SK-N-SH (cell line): ENCODE data around the gene HHEX.

Experiments
- CHD2 ChIP-seq: fragments of 150-350 bp; IDR thresholded peaks from 2 replicates; pipeline ENCODE4 v1.6.1; 2018; ENCODE audit warnings: low read length; ENCODE audit not compliant: partially characterized antibody
- ELF1 ChIP-seq: IDR thresholded peaks from 2 replicates; pipeline ENCODE4 v1.4.0; 2012
- EP300 ChIP-seq, 2 experiments: IDR thresholded peaks; 2 replicates each; pipeline versions ENCODE4 v1.4.0 to v1.6.1; 2012; ENCODE audit warnings: borderline replicate concordance in 1 of 2, low read depth in 1 of 2, low read length in 1 of 2
- EZH2phosphoT487 ChIP-seq: fragments of 200-600 bp; sonication (generic); IDR thresholded peaks from 2 replicates; pipeline ENCODE4 v1.6.1; 2017; ENCODE audit warnings: low read depth, mixed run types, mild to moderate bottlenecking, antibody characterized with exemption, moderate library complexity, borderline replicate concordance
- GATA2 ChIP-seq: sonication (generic); formaldehyde crosslinking; IDR thresholded peaks from 2 replicates; pipeline ENCODE4 v1.5.0; 2020; ENCODE audit warnings: mild to moderate bottlenecking, missing genetic modification reagents
- JUND ChIP-seq: IDR thresholded peaks from 2 replicates; pipeline ENCODE4 v1.4.0; 2012
- POLR2AphosphoS5 ChIP-seq: IDR thresholded peaks from 2 replicates; pipeline ENCODE4 v1.6.1; 2012; ENCODE audit warnings: low read depth, low read length
- RCOR1 ChIP-seq: fragments of 150-350 bp; IDR thresholded peaks from 2 replicates; pipeline ENCODE4 v1.6.1; 2017; ENCODE audit warnings: antibody characterized with exemption, low read length
- RFX5 ChIP-seq: IDR thresholded peaks from 2 replicates; pipeline ENCODE4 v1.6.1; 2012; ENCODE audit warnings: mild to moderate bottlenecking, improper control_type of control experiment, low read length
- RXRA ChIP-seq: IDR thresholded peaks from 2 replicates; pipeline ENCODE4 v1.4.0; 2012; ENCODE audit warnings: low read depth, mild to moderate bottlenecking, borderline replicate concordance
- SMC3 ChIP-seq: IDR thresholded peaks from 2 replicates; pipeline ENCODE4 v1.6.1; 2012; ENCODE audit warnings: low read depth, low read length, improper control_type of control experiment
- TF ChIP-seq, protein P1 (sequence below): fragments of 200-600 bp; sonication (generic); IDR thresholded peaks from 2 replicates; pipeline ENCODE4 v1.6.1; 2017; ENCODE audit warnings: antibody characterized with exemption, mild to moderate bottlenecking, moderate library complexity
- TF ChIP-seq, protein P2 (sequence below): IDR thresholded peaks from 2 replicates; pipeline ENCODE4 v1.4.0; 2012; ENCODE audit warnings: low read depth
- TF ChIP-seq, protein P3 (sequence below): IDR thresholded peaks from 2 replicates; pipeline ENCODE4 v1.4.0; 2012; ENCODE audit warnings: low read depth, borderline replicate concordance

DNA sequence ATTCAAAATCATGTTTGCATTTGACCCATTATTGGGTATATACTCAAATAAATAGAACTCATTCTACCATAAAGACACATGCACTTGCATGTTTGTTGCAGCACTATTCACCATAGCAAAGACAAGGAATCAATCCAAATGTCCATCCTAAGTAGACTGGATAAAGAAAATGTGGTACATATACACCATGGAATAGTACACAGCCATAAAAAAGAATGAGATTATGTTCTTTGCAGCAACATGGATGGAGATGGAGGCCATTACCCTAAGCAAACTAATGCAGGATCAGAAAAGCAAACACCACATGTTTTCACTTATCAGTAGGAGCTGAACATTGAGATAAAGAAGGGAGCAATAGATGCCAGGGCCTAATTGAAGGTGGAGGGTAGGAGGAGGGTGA is 12.0 kb upstream of the HHEX start:
- TF ChIP-seq RCOR1 (no peak), RFX5 (no peak), POLR2AphosphoS5 (no peak), SMC3 (no peak), GATA2 (CRISPR knock-in tag) (no peak), RXRA (no peak), JUND (no peak), EP300 (IDR thresholded peaks at IDR 0.05; ENCODE audit: borderline replicate concordance in 1 of 2, low read depth in 1 of 2, low read length in 1 of 2) (no peak), EZH2phosphoT487 (no peak), ELF1 (no peak), CHD2 (no peak)
- TF ChIP-seq, protein P1, sequence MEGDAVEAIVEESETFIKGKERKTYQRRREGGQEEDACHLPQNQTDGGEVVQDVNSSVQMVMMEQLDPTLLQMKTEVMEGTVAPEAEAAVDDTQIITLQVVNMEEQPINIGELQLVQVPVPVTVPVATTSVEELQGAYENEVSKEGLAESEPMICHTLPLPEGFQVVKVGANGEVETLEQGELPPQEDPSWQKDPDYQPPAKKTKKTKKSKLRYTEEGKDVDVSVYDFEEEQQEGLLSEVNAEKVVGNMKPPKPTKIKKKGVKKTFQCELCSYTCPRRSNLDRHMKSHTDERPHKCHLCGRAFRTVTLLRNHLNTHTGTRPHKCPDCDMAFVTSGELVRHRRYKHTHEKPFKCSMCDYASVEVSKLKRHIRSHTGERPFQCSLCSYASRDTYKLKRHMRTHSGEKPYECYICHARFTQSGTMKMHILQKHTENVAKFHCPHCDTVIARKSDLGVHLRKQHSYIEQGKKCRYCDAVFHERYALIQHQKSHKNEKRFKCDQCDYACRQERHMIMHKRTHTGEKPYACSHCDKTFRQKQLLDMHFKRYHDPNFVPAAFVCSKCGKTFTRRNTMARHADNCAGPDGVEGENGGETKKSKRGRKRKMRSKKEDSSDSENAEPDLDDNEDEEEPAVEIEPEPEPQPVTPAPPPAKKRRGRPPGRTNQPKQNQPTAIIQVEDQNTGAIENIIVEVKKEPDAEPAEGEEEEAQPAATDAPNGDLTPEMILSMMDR = no peak
- TF ChIP-seq, protein P2, sequence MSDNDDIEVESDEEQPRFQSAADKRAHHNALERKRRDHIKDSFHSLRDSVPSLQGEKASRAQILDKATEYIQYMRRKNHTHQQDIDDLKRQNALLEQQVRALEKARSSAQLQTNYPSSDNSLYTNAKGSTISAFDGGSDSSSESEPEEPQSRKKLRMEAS = no peak
- TF ChIP-seq, protein P3, sequence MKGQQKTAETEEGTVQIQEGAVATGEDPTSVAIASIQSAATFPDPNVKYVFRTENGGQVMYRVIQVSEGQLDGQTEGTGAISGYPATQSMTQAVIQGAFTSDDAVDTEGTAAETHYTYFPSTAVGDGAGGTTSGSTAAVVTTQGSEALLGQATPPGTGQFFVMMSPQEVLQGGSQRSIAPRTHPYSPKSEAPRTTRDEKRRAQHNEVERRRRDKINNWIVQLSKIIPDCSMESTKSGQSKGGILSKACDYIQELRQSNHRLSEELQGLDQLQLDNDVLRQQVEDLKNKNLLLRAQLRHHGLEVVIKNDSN = no peak
